ENCODE results near the gene ITGA2B. TPM values are rescaled to one million over a fixed set of nuclear protein-coding genes. Genes with fewer than 3 reads are reported as not detected.
A peak's percentile ranks its signal among the peaks of the same experiment; 100 is the strongest.
"Not testable (repeated sequence)": the region's sequence is repeated elsewhere in the genome, so short reads cannot be mapped to it uniquely, and the experiment has no call there.

Gene ITGA2B
- total and polyA plus RNA-seq, 5 donors, result 3.4 to 14.3 (median 7.5) TPM

DNA sequence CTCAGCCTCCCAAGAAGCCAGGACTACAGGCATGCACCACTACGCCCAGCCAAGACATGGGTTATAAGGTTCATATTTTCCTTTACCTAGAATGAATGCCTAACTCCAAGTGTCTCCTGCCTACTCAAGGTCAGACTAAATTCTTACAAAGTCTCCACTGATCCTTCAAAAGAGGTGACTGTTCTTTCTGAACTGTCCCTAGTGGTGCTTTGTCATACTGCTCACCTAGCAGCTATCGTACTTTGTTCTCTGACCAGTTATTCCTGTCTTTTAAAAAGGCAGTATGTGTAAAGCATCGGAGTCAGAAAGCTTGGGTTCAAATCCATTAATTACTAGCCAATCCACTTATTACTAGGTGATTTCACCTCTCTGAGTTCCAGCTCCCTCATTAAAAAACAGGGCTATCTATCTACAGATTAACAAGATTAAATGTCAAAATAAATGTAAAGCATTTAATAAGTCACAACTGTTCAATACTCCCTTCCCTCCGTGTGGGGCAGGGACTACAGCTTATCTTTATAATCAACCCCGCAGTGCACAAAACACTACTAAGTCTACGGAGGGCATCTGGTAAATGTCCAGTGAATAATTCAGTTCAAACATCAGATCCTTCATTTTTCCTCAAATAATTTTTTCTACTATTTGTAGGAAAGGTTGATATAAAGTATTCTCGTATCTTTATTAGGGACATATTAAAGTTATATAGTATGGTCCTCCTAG lies 20.0 kb upstream of the ITGA2B start:
- intact Hi-C loops (cut with DNase I), result loop anchor here in 2 of 4 donors (10.0 kb wide), 1 partner anchor 95 kb away; the partner anchor contains the start of gene GPATCH8 (in 2 of the 2)
- Histone ChIP-seq H3K27ac (ENCODE audit: low read length) (no peak overlapping the region), H3K9me3 (ENCODE audit: control insufficient read depth, low read length) (no peaks in the 10 kb centered on the region), H3K27me3 (ENCODE audit: control insufficient read depth, insufficient read depth) (no peaks in the 10 kb centered on the region), H3K4me3 (ENCODE audit: low read length) (no peak overlapping the region), H3K4me1 (ENCODE audit: control insufficient read depth, insufficient read depth, low read length) (no peaks in the 10 kb centered on the region)
- 88% methylated on average over 7 of the region's 7 CpGs for WGBS
- no peak for ATAC-seq
- DNase-seq, result no peak

- Histone ChIP-seq H3K9me3 (ENCODE audit: control insufficient read depth, low read length) (no peaks in the 10 kb centered on the region), H3K27me3 (ENCODE audit: control insufficient read depth, insufficient read depth) (no peaks in the 10 kb centered on the region), H3K27ac (ENCODE audit: low read length) (no peak overlapping the region), H3K4me1 (ENCODE audit: control insufficient read depth, insufficient read depth, low read length) (no peaks in the 10 kb centered on the region), H3K4me3 (ENCODE audit: low read length) (no peak overlapping the region)
- intact Hi-C loops (cut with DNase I), result loop anchor here in 1 of 4 donors (10.0 kb wide), 1 partner anchor 96 kb away; the partner anchor contains the start of gene GPATCH8
- ATAC-seq (no peak), DNase-seq (no peak)
- WGBS, result 97% methylated on average over 4 of the region's 4 CpGs
Measured at GRCh38 chr17:44408786-44409185, 19.3 kb upstream of the ITGA2B start.

GRCh38 chr17:44402564-44403172 lies 13.2 kb upstream of the ITGA2B start:
- no peaks in the 10 kb centered on the region for H3K9me3 ChIP-seq (ENCODE audit: control insufficient read depth, low read length)
- 93% methylated on average over 5 of the region's 5 CpGs for WGBS
- ATAC-seq, result no peak
- no peak overlapping the region for H3K4me3 ChIP-seq (ENCODE audit: low read length)
- H3K27ac ChIP-seq (ENCODE audit: low read length), result no peak overlapping the region
- H3K27me3 ChIP-seq (ENCODE audit: control insufficient read depth, insufficient read depth), result no peaks in the 10 kb centered on the region
- intact Hi-C loops (cut with DNase I), result loop anchor here in 1 of 4 donors (10.0 kb wide), 1 partner anchor 102 kb away; the partner anchor contains the start of gene GPATCH8
- H3K4me1 ChIP-seq (ENCODE audit: control insufficient read depth, insufficient read depth, low read length), result no peaks in the 10 kb centered on the region
- no peak for DNase-seq

GRCh38 chr17:44400226-44400847 lies 10.9 kb upstream of the ITGA2B start:
- H3K27ac ChIP-seq (ENCODE audit: low read length), result no peak overlapping the region
- H3K4me3 ChIP-seq (ENCODE audit: low read length), result no peak overlapping the region
- intact Hi-C loops (cut with DNase I), result loop anchor here in 1 of 4 donors (10.0 kb wide), 1 partner anchor 104 kb away; the partner anchor contains the start of gene GPATCH8
- 84% methylated on average over 3 of the region's 3 CpGs for WGBS
- H3K27me3 ChIP-seq (ENCODE audit: control insufficient read depth, insufficient read depth), result no peaks in the 10 kb centered on the region
- ATAC-seq, result no peak
- no peak for DNase-seq
- no peaks in the 10 kb centered on the region for H3K4me1 ChIP-seq (ENCODE audit: control insufficient read depth, insufficient read depth, low read length)
- no peaks in the 10 kb centered on the region for H3K9me3 ChIP-seq (ENCODE audit: control insufficient read depth, low read length)

GRCh38 chr17:44398692-44399691 lies 9.5 kb upstream of the ITGA2B start:
- DNase-seq (no peak), ATAC-seq (peak; percentile 16 to 45)
- Histone ChIP-seq H3K27me3 (ENCODE audit: control insufficient read depth, insufficient read depth) (no peaks in the 10 kb centered on the region), H3K27ac (ENCODE audit: low read length) (no peak overlapping the region), H3K4me1 (ENCODE audit: control insufficient read depth, insufficient read depth, low read length) (no peaks in the 10 kb centered on the region), H3K9me3 (ENCODE audit: control insufficient read depth, low read length) (no peaks in the 10 kb centered on the region), H3K4me3 (ENCODE audit: low read length) (no peak overlapping the region)
- intact Hi-C loops (cut with DNase I), result loop anchor here in 1 of 4 donors (10.0 kb wide), 1 partner anchor 116 kb away; no protein-coding TSS in a partner anchor
- WGBS, result 95% methylated on average over 41 of the region's 41 CpGs

DNA sequence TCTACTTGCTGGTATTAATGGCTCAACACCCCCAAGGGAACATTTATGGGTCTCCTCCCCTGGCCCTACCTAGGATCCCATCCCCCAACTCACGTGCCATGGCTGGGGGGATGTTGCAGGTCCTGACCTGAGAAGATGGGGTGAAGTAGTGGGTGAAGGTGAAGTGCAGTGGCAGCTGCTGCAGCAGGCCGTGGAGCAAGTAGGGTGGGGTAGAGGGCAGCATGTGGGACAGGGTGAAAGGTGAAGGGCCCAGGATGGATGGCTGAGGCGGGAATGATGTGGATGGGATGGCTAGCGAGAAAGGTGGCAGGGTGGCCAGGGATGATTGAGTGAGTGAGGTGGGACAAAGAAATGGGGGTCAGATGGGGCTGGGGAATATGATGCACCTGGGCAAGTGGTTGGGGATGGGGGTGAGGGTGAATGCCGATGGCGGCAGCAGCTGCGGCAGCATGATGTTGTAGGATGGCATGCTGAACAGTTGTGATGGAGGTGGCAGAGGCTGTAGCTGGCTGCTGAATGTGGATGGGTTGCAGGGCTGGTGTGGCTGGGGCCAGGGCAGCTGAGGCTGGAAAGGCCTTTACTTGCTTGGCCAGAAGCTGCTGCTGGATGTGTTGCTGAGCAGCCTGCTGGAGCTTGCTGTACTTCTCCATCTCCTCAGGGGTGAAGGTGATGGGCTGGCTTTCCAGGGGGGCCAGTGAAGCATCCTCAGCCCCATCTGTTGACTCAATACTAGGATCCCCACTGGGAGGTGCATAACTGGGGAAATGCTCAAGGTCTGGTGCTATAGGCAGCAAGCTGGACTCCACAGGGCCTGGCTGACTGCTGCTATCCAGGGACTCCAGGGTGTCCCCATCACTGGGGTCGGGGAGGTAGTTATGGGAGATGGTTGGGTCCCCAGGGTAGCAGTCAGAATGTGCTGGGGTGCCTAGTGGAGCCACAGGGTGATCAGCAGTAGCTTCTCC lies 8.3 kb upstream of the ITGA2B start:
- H3K27me3 ChIP-seq (ENCODE audit: control insufficient read depth, insufficient read depth), result no peaks in the 10 kb centered on the region
- no peak for DNase-seq
- intact Hi-C loops (cut with DNase I), result loop anchor here in 1 of 4 donors (10.0 kb wide), 1 partner anchor 117 kb away; no protein-coding TSS in a partner anchor
- H3K4me1 ChIP-seq (ENCODE audit: control insufficient read depth, insufficient read depth, low read length), result no peaks in the 10 kb centered on the region
- H3K4me3 ChIP-seq (ENCODE audit: low read length), result no peak overlapping the region
- 94% methylated on average over 8 of the region's 8 CpGs for WGBS
- ATAC-seq, result peak in 1 of 2 donors; percentile 7
- H3K9me3 ChIP-seq (ENCODE audit: control insufficient read depth, low read length), result no peaks in the 10 kb centered on the region
- no peak overlapping the region for H3K27ac ChIP-seq (ENCODE audit: low read length)

DNA sequence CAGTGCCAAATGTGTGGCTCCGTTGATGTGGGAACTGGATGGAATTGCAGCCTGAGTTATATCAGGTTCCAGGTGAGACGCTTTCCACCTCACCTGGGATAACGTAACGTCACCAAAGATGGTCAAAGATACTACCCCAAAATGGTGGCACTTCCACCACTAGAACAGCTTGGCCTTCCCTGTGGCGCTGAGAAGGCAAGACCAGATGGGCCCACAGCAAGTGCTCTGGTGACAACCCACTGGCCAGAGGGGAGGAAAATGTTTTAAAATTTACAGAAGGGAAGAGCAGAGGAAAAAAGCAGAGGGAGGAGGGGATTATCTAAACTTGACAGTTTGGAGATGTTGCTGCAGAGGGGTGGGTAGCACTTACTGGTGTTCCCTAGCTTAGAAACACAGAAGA lies 7.5 kb upstream of the ITGA2B start:
- H3K4me3 ChIP-seq (ENCODE audit: low read length), result no peak overlapping the region
- DNase-seq (no peak), ATAC-seq (no peak)
- 95% methylated on average over 5 of the region's 5 CpGs for WGBS
- H3K27ac ChIP-seq (ENCODE audit: low read length), result no peak overlapping the region
- no peaks in the 10 kb centered on the region for H3K9me3 ChIP-seq (ENCODE audit: control insufficient read depth, low read length)
- intact Hi-C loops (cut with DNase I), result loop anchor here in 1 of 4 donors (10.0 kb wide), 1 partner anchor 118 kb away; no protein-coding TSS in a partner anchor
- no peaks in the 10 kb centered on the region for H3K4me1 ChIP-seq (ENCODE audit: control insufficient read depth, insufficient read depth, low read length)
- no peaks in the 10 kb centered on the region for H3K27me3 ChIP-seq (ENCODE audit: control insufficient read depth, insufficient read depth)

DNA sequence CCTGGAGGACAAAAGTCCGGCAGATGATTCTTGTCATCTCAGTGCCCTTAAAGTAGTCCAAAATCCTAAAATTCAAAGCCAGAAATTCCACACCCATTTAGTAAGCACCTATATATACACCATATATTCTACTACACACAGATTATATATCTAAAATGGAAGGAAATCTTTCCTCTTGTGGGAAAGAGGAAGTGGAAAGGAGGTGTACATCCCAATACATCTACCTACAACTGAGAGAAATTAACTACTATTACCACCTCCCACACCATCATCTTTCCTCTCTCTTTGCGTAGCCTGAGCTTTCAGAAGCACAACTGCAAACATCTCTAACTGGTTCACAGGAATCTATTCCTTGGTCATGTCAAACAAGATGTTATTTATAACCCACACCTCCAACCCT lies 5.4 kb upstream of the ITGA2B start:
- DNase-seq (no peak), ATAC-seq (no peak)
- Histone ChIP-seq H3K27me3 (ENCODE audit: control insufficient read depth, insufficient read depth) (no peaks in the 10 kb centered on the region), H3K27ac (ENCODE audit: low read length) (no peak overlapping the region), H3K4me1 (ENCODE audit: control insufficient read depth, insufficient read depth, low read length) (no peaks in the 10 kb centered on the region), H3K9me3 (ENCODE audit: control insufficient read depth, low read length) (no peaks in the 10 kb centered on the region), H3K4me3 (ENCODE audit: low read length) (no peak overlapping the region)
- 96% methylated on average over 2 of the region's 2 CpGs for WGBS
- intact Hi-C loops (cut with DNase I), result loop anchor here in 1 of 4 donors (10.0 kb wide), 1 partner anchor 120 kb away; no protein-coding TSS in a partner anchor

- not testable (repeated sequence) for ATAC-seq
- intact Hi-C loops (cut with DNase I), result loop anchor here in 1 of 4 donors (10.0 kb wide), 1 partner anchor 121 kb away; no protein-coding TSS in a partner anchor
- WGBS, result 92% methylated on average over 9 of the region's 9 CpGs
Measured at GRCh38 chr17:44394112-44394511, 4.7 kb upstream of the ITGA2B start.

More at GRCh38 chr17:44394112-44394511, 4.7 kb upstream of the ITGA2B start:
- H3K9me3 ChIP-seq (ENCODE audit: control insufficient read depth, low read length); H3K27me3 ChIP-seq (ENCODE audit: control insufficient read depth, insufficient read depth); DNase-seq; H3K4me3 ChIP-seq (ENCODE audit: low read length); H3K4me1 ChIP-seq (ENCODE audit: control insufficient read depth, insufficient read depth, low read length); H3K27ac ChIP-seq (ENCODE audit: low read length): not testable (repeated sequence)
